ENCODE data around the gene TBRG4. TPM values are rescaled to one million over a fixed set of nuclear protein-coding genes. Genes with fewer than 3 reads are reported as not detected.
"Not testable (repeated sequence)": the region's sequence is repeated elsewhere in the genome, so short reads cannot be mapped to it uniquely, and the experiment has no call there.

The TBRG4 gene
- total and polyA plus RNA-seq, 8 donors = 15.6 to 39.8 (median 25.2) TPM

DNA sequence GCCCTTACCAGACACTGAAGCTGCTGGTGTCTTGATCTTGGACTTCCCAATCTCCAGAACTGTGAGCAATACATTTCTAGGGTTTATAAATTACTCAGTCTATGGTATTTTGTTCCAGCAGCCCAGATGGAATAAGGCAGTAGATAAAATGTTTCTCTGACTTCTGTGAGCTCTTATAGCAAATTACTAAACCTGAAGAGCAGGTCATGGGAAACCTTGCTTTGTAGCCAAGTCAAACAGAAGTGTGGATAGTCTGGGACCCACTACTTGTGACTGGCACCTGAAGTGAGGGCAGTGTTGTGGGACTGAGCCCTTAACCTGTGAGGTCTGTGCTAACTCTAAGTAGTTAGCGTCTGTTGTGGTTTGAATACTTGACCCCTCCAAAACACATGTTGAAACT, 4.6 kb upstream of the TBRG4 start:
- no peaks in the 10 kb centered on the region for H3K4me1 ChIP-seq
- TF ChIP-seq, protein P1, sequence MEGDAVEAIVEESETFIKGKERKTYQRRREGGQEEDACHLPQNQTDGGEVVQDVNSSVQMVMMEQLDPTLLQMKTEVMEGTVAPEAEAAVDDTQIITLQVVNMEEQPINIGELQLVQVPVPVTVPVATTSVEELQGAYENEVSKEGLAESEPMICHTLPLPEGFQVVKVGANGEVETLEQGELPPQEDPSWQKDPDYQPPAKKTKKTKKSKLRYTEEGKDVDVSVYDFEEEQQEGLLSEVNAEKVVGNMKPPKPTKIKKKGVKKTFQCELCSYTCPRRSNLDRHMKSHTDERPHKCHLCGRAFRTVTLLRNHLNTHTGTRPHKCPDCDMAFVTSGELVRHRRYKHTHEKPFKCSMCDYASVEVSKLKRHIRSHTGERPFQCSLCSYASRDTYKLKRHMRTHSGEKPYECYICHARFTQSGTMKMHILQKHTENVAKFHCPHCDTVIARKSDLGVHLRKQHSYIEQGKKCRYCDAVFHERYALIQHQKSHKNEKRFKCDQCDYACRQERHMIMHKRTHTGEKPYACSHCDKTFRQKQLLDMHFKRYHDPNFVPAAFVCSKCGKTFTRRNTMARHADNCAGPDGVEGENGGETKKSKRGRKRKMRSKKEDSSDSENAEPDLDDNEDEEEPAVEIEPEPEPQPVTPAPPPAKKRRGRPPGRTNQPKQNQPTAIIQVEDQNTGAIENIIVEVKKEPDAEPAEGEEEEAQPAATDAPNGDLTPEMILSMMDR (IDR thresholded peaks at IDR 0.05) = no peak
- DNase-seq = no peak
- WGBS, 2 donors = 56 to 61% methylated on average over 1 of the region's 1 CpG
- FAIRE-seq = no peak
- no peak for ATAC-seq
- no peaks in the 10 kb centered on the region for H3K9me3 ChIP-seq
- no peaks in the 10 kb centered on the region for H3K36me3 ChIP-seq
- intact Hi-C loops (cut with DNase I) = no loop called here
- H3K27ac ChIP-seq = no peak overlapping the region
- no peaks in the 10 kb centered on the region for H3K27me3 ChIP-seq
- H3K4me3 ChIP-seq = no peak overlapping the region

DNA sequence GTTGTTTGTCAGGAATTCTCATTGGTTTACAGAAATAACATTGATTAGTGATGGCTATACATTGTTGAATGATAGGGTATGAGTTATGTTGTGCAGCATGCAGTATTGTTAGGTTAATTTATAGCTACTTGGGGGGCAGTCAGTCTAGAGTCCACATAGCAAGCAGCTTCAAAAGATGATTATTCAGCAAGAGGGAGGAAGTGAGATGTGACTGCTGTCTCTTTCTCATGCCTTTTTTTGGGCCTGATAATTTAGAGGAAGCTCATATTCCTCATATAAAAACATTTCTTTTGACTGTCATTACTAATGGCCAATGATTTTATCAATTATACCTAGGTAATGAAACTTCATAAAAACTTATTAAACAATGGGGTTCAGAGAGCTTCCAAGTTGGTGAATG, 3.4 kb upstream of the TBRG4 start:
- ATAC-seq (no peak), DNase-seq (no peak), FAIRE-seq (no peak)
- peaks cover 0 to 8% (median 0%) of the 10 kb centered on the region in 3 donors for H3K4me1 ChIP-seq
- TF ChIP-seq, protein P1 (IDR thresholded peaks at IDR 0.05) = no peak
- intact Hi-C loops (cut with DNase I) = no loop called here
- H3K9me3 ChIP-seq = no peaks in the 10 kb centered on the region
- no peaks in the 10 kb centered on the region for H3K36me3 ChIP-seq
- H3K4me3 ChIP-seq = no peak overlapping the region
- H3K27me3 ChIP-seq = no peaks in the 10 kb centered on the region
- H3K27ac ChIP-seq = no peak overlapping the region

DNA sequence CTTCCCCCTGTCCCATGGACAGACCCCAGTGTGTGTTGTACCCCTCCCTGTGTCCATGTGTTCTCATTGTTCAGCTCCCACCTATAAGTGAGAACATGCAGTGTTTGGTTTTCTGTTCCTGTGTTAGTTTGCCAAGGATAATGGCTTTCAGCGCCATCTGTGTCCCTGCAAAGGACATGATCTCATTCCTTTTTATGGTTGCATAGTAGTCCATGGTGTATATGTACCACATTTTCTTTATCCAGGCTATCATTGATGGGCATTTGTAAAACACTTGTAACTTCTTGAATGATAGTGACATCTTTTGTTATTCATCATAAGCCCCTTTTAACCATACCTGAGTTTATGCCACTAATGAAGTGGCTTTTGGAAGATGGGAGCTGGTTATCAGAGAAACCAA, 2.8 kb upstream of the TBRG4 start:
- H3K4me3 ChIP-seq; H3K36me3 ChIP-seq; H3K9me3 ChIP-seq; H3K27ac ChIP-seq; H3K27me3 ChIP-seq; H3K4me1 ChIP-seq; intact Hi-C loops (cut with DNase I); ATAC-seq; FAIRE-seq; DNase-seq: not testable (repeated sequence)
- 72 to 77% methylated on average over 1 of the region's 1 CpG for WGBS, 2 donors

DNA sequence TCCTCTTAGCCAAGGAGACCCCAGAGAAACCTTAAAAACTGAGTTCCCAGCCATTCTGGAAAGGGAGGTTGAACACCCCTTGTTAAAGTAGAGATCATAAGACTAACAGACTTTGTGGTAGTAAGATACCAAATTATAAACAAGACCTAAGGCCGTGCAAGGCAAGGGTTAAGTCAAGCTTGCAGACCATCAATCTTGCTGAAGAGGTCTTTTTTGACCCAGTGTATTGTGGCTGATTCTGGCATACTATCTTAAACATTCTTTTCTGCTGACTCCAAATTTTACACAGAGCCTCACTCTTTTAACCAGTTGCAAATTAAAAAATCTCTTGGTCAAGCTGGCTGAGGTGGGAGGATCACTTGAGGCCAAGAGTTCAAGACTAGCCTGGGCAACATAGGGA, 1.2 kb upstream of the TBRG4 start:
- no peak for ATAC-seq
- peaks cover 0 to 15% (median 10%) of the 10 kb centered on the region in 3 donors for H3K36me3 ChIP-seq
- peaks cover 0 to 15% (median 0%) of the 10 kb centered on the region in 3 donors for H3K4me1 ChIP-seq
- no peak for DNase-seq
- no peak overlapping the region for H3K27ac ChIP-seq
- H3K27me3 ChIP-seq = no peaks in the 10 kb centered on the region
- H3K9me3 ChIP-seq = no peaks in the 10 kb centered on the region
- intact Hi-C loops (cut with DNase I) = no loop called here
- 84 to 94% methylated on average over 1 of the region's 1 CpG for WGBS, 2 donors
- no peak for FAIRE-seq
- TF ChIP-seq, protein P1 (IDR thresholded peaks at IDR 0.05) = no peak
- peak overlapping the region in 1 of 4 donors; percentile 90 for H3K4me3 ChIP-seq

DNA sequence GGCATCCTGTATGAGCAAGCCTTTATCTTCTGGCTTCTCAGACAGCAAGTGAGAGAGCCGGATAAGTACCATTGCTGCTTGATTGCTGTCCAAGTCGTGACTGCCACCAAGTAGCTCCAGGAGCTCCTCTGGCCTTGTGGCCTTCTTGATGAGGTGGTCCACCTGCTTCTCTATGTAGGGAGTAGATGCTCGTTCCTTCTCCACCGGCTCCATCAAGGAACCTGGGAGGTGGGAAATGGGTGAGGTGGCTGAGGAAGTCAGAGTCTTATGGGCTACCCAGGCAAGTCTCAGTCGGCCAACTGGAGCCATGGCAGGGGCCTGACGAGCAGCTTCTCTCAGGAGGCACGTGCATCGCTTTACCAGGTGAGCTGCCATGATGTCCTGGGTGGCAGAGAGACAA, 2.6 kb downstream of the TBRG4 start:
- Histone ChIP-seq H3K4me1 (peaks cover 0 to 15% (median 0%) of the 10 kb centered on the region in 3 donors), H3K36me3 (peaks cover 8 to 53% (median 41%) of the 10 kb centered on the region in 3 donors), H3K4me3 (no peak overlapping the region), H3K27ac (no peak overlapping the region), H3K9me3 (no peaks in the 10 kb centered on the region), H3K27me3 (no peaks in the 10 kb centered on the region)
- FAIRE-seq = no peak
- 62 to 79% methylated on average over 8 of the region's 8 CpGs for WGBS, 2 donors
- no peak for ATAC-seq
- no peak for DNase-seq
- intact Hi-C loops (cut with DNase I) = no loop called here
- TF ChIP-seq, protein P1 (IDR thresholded peaks at IDR 0.05) = no peak
